ENCODE results near the gene SYNDIG1. TPM values are rescaled to one million over a fixed set of nuclear protein-coding genes. Genes with fewer than 3 reads are reported as not detected.

The SYNDIG1 gene
- total RNA-seq, 8 experiments from 2014 or later: 5.0 to 64.6 (median 11.3) TPM

- H3K27ac ChIP-seq: no peak overlapping the region
- H3K4me3 ChIP-seq: no peak overlapping the region
- 0 to 100% (median 67%) methylated on average over 1 to 15 of the region's 16 CpGs; no CpG with 5 or more reads in 1 of the 10 experiments for WGBS, 10 experiments
- H3K4me1 ChIP-seq (replicated peaks in 1 of 2): peaks cover 2 to 6% of the 10 kb centered on the region in 2 donors
- peak in 6 of 8 experiments; percentile 39 to 71 (median 52) for ATAC-seq (replicated peaks in 6 of 8)
- in situ Hi-C loops (cut with MboI; ENCODE audit: low pct_unique_long_range_greater_than_20kb in 2 of 9, low sequenced_read_pairs in 9 of 9, unreplicated experiment in 9 of 9): no loop called here
These were observed 141.1 kb downstream of the SYNDIG1 start for GRCh38 chr20:24610341-24611115.

GRCh38 chr20:24611360-24612140 lies 142.1 kb downstream of the SYNDIG1 start:
- Histone ChIP-seq H3K4me1 (replicated peaks in 1 of 2) (peaks cover 2 to 6% of the 10 kb centered on the region in 2 donors), H3K27ac (no peak overlapping the region), H3K4me3 (no peak overlapping the region)
- in situ Hi-C loops (cut with MboI; ENCODE audit: low pct_unique_long_range_greater_than_20kb in 2 of 9, low sequenced_read_pairs in 9 of 9, unreplicated experiment in 9 of 9): no loop called here
- no peak for ATAC-seq (replicated peaks in 6 of 8)
- 51 to 90% (median 83%) methylated on average over 1 to 5 of the region's 5 CpGs; no CpG with 5 or more reads in 5 of the 10 experiments for WGBS, 10 experiments

GRCh38 chr20:24612799-24613775 lies 143.7 kb downstream of the SYNDIG1 start:
- H3K4me3 ChIP-seq: no peak overlapping the region
- peaks cover 2 to 6% of the 10 kb centered on the region in 2 donors for H3K4me1 ChIP-seq (replicated peaks in 1 of 2)
- in situ Hi-C loops (cut with MboI; ENCODE audit: low pct_unique_long_range_greater_than_20kb in 2 of 9, low sequenced_read_pairs in 9 of 9, unreplicated experiment in 9 of 9): no loop called here
- WGBS, 10 experiments: 60 to 100% (median 93%) methylated on average over 1 to 5 of the region's 16 CpGs; no CpG with 5 or more reads in 4 of the 10 experiments
- no peak overlapping the region for H3K27ac ChIP-seq
- no peak for ATAC-seq (replicated peaks in 6 of 8)

- 83 to 86% methylated on average over 1 of the region's 1 CpG; no CpG with 5 or more reads in 8 of the 10 experiments for WGBS, 10 experiments
- Histone ChIP-seq H3K4me3 (no peak overlapping the region), H3K4me1 (replicated peaks in 1 of 2) (peaks cover 1 to 2% of the 10 kb centered on the region in 2 donors), H3K27ac (no peak overlapping the region)
- no peak for ATAC-seq (replicated peaks in 6 of 8)
- in situ Hi-C loops (cut with MboI; ENCODE audit: low pct_unique_long_range_greater_than_20kb in 2 of 9, low sequenced_read_pairs in 9 of 9, unreplicated experiment in 9 of 9): no loop called here
These were observed 144.9 kb downstream of the SYNDIG1 start for GRCh38 chr20:24614341-24614740.

GRCh38 chr20:24615353-24615752 lies 145.9 kb downstream of the SYNDIG1 start:
- 60 to 100% (median 89%) methylated on average over 1 to 4 of the region's 8 CpGs; no CpG with 5 or more reads in 5 of the 10 experiments for WGBS, 10 experiments
- Histone ChIP-seq H3K4me3 (no peak overlapping the region), H3K27ac (no peak overlapping the region), H3K4me1 (replicated peaks in 1 of 2) (peaks cover 0 to 2% of the 10 kb centered on the region in 2 donors)
- in situ Hi-C loops (cut with MboI; ENCODE audit: low pct_unique_long_range_greater_than_20kb in 2 of 9, low sequenced_read_pairs in 9 of 9, unreplicated experiment in 9 of 9): no loop called here
- no peak for ATAC-seq (replicated peaks in 6 of 8)

GRCh38 chr20:24616258-24617079 lies 147.0 kb downstream of the SYNDIG1 start:
- no peak overlapping the region for H3K27ac ChIP-seq
- no peaks in the 10 kb centered on the region for H3K4me1 ChIP-seq (replicated peaks in 1 of 2)
- 57 to 92% (median 79%) methylated on average over 1 to 6 of the region's 19 CpGs; no CpG with 5 or more reads in 1 of the 10 experiments for WGBS, 10 experiments
- in situ Hi-C loops (cut with MboI; ENCODE audit: low pct_unique_long_range_greater_than_20kb in 2 of 9, low sequenced_read_pairs in 9 of 9, unreplicated experiment in 9 of 9): no loop called here
- H3K4me3 ChIP-seq: no peak overlapping the region
- no peak for ATAC-seq (replicated peaks in 6 of 8)

GRCh38 chr20:24617080-24617432 lies 147.6 kb downstream of the SYNDIG1 start:
- in situ Hi-C loops (cut with MboI; ENCODE audit: low pct_unique_long_range_greater_than_20kb in 2 of 9, low sequenced_read_pairs in 9 of 9, unreplicated experiment in 9 of 9): no loop called here
- no peak overlapping the region for H3K27ac ChIP-seq
- WGBS, 10 experiments: 78 to 93% (median 90%) methylated on average over 2 to 8 of the region's 13 CpGs; no CpG with 5 or more reads in 5 of the 10 experiments

GRCh38 chr20:24617757-24618450 lies 148.5 kb downstream of the SYNDIG1 start:
- in situ Hi-C loops (cut with MboI; ENCODE audit: low pct_unique_long_range_greater_than_20kb in 2 of 9, low sequenced_read_pairs in 9 of 9, unreplicated experiment in 9 of 9): no loop called here
- no peak overlapping the region for H3K27ac ChIP-seq
- no peak overlapping the region for H3K4me3 ChIP-seq
- no peaks in the 10 kb centered on the region for H3K4me1 ChIP-seq (replicated peaks in 1 of 2)
- ATAC-seq (replicated peaks in 6 of 8): peak in 1 of 8 experiments; percentile 25
- WGBS, 10 experiments: 71% methylated on average over 1 of the region's 21 CpGs; no CpG with 5 or more reads in 9 of the 10 experiments

More at GRCh38 chr20:24617080-24617432, 147.6 kb downstream of the SYNDIG1 start:
- Histone ChIP-seq H3K4me3 (no peak overlapping the region), H3K4me1 (replicated peaks in 1 of 2) (no peaks in the 10 kb centered on the region)
- no peak for ATAC-seq (replicated peaks in 6 of 8)

- 67 to 100% (median 86%) methylated on average over 1 of the region's 1 CpG; no CpG with 5 or more reads in 1 of the 10 experiments for WGBS, 10 experiments
- in situ Hi-C loops (cut with MboI; ENCODE audit: low pct_unique_long_range_greater_than_20kb in 2 of 9, low sequenced_read_pairs in 9 of 9, unreplicated experiment in 9 of 9): no loop called here
- Histone ChIP-seq H3K4me3 (no peak overlapping the region), H3K27ac (no peak overlapping the region), H3K4me1 (replicated peaks in 1 of 2) (no peaks in the 10 kb centered on the region)
- ATAC-seq (replicated peaks in 6 of 8): no peak
These were observed 149.3 kb downstream of the SYNDIG1 start for GRCh38 chr20:24618739-24619138.

- ATAC-seq (replicated peaks in 6 of 8): no peak
- Histone ChIP-seq H3K4me3 (no peak overlapping the region), H3K27ac (no peak overlapping the region), H3K4me1 (replicated peaks in 1 of 2) (no peaks in the 10 kb centered on the region)
- 63 to 100% (median 97%) methylated on average over 1 to 3 of the region's 3 CpGs; no CpG with 5 or more reads in 1 of the 10 experiments for WGBS, 10 experiments
- in situ Hi-C loops (cut with MboI; ENCODE audit: low pct_unique_long_range_greater_than_20kb in 2 of 9, low sequenced_read_pairs in 9 of 9, unreplicated experiment in 9 of 9): no loop called here
These were observed 149.8 kb downstream of the SYNDIG1 start for GRCh38 chr20:24619212-24619611.

GRCh38 chr20:24620937-24621519 lies 151.6 kb downstream of the SYNDIG1 start:
- in situ Hi-C loops (cut with MboI; ENCODE audit: low pct_unique_long_range_greater_than_20kb in 2 of 9, low sequenced_read_pairs in 9 of 9, unreplicated experiment in 9 of 9): no loop called here
- Histone ChIP-seq H3K4me1 (replicated peaks in 1 of 2) (no peaks in the 10 kb centered on the region), H3K27ac (no peak overlapping the region), H3K4me3 (no peak overlapping the region)
- WGBS, 10 experiments: 0 to 100% (median 67%) methylated on average over 1 of the region's 1 CpG; no CpG with 5 or more reads in 3 of the 10 experiments
- ATAC-seq (replicated peaks in 6 of 8): peak in 1 of 8 experiments; percentile 53
